Body of pancreas (tissue), 4 donors: ENCODE measurements around the gene PLOD1. TPM values are rescaled to one million over a fixed set of nuclear protein-coding genes. Genes with fewer than 3 reads are reported as not detected.

Experiments used
- ATAC-seq: fragments of 150-250 bp; one replicate; pipeline ENCODE4 v1.9.1; 2016
- DNase-seq, 4 donors: peaks; one replicate each; pipeline ENCODE4 v3.0.0-alpha.2; 2019
- H3K27ac ChIP-seq, 4 donors: fragments of 200-600 bp; sonication (generic); 1 replicate in 3 of 4; 2 replicates in 1 of 4; pipeline versions ENCODE4 v1.5.1 to v1.6.1; 2016 to 2019; ENCODE audit warnings: mild to moderate bottlenecking in 1 of 4, mixed read lengths in 1 of 4, moderate library complexity in 1 of 4
- H3K27me3 ChIP-seq, 2 donors: fragments of 200-600 bp; sonication (generic); one replicate each; pipeline ENCODE4 v1.6.0; 2016; ENCODE audit warnings: mild to moderate bottlenecking in 1 of 2
- H3K36me3 ChIP-seq, 2 donors: fragments of 200-600 bp; sonication (generic); replicated peaks in 1 of 2; 2 replicates each; pipeline ENCODE4 v1.5.1; 2016; ENCODE audit warnings: low read depth in 2 of 2; ENCODE audit not compliant: insufficient read depth in 1 of 2
- H3K4me1 ChIP-seq: fragments of 200-600 bp; sonication (generic); one replicate; pipeline ENCODE4 v1.6.0; 2016
- H3K4me3 ChIP-seq, 2 donors: fragments of 200-600 bp; sonication (generic); 1 replicate in 1 of 2; 2 replicates in 1 of 2; pipeline ENCODE4 v1.5.1; 2016 to 2019
- H3K9me3 ChIP-seq, 3 donors: fragments of 200-600 bp; sonication (generic); 1 replicate in 2 of 3; 2 replicates in 1 of 3; pipeline ENCODE4 v1.5.1; 2016
- CTCF ChIP-seq, 7 experiments: fragments of 450-650 bp in 4 of 7; fragments of 200-600 bp in 3 of 7; sonication (generic) in 3 of 7; IDR thresholded peaks; one replicate each; pipeline ENCODE4 v1.5.1; 2016 to 2019; ENCODE audit warnings: antibody characterized with exemption in 7 of 7
- POLR2A ChIP-seq, 3 donors: fragments of 450-650 bp; IDR thresholded peaks; one replicate each; pipeline ENCODE4 v1.6.1; 2016; ENCODE audit warnings: antibody characterized with exemption in 3 of 3, mild to moderate bottlenecking in 2 of 3
- WGBS, 2 donors: methylation state at CpG; one replicate each; pipeline ENCODE4 v1.1.5; 2017; 5-methylcytosine and 5-hydroxymethylcytosine counted together
- intact Hi-C: fragments of 100-400 bp; cut with DNase I; formaldehyde crosslinking; loops from one replicate; pipeline ENCODE4 v1.15.1; 2023
- total RNA-seq, 2 donors: library from RNA; depleted of rRNA; stranded (reverse); fragments of >200 nt; gene quantifications; one replicate each; pipeline ENCODE4 v1.1.0, GENCODE V29; 2016

The PLOD1 gene
- total RNA-seq, 2 donors from 2014 or later: 30.9 to 39.6 TPM

GRCh38 chr1:11960715-11961114 is 26.2 kb downstream of the PLOD1 start:
- no peaks in the 10 kb centered on the region for H3K9me3 ChIP-seq
- ATAC-seq (no peak), DNase-seq (peak in 1 of 4 donors; percentile 38)
- peak overlapping the region in 1 of 4 donors; percentile 65 for H3K27ac ChIP-seq
- TF ChIP-seq CTCF (IDR thresholded peaks at IDR 0.05): no peak
- no peak for TF ChIP-seq POLR2A (IDR thresholded peaks at IDR 0.05)
- intact Hi-C loops: loop anchor here (10.0 kb wide), 1 partner anchor 126 kb away; no protein-coding TSS in a partner anchor
- H3K4me3 ChIP-seq: no peak overlapping the region
- 78 to 96% methylated on average over 6 of the region's 6 CpGs for WGBS, 2 donors
- no peaks in the 10 kb centered on the region for H3K4me1 ChIP-seq
- peaks cover 6 to 7% of the 10 kb centered on the region in 2 donors for H3K36me3 ChIP-seq
- H3K27me3 ChIP-seq: no peaks in the 10 kb centered on the region

- Histone ChIP-seq H3K27ac (peak overlapping the region in 1 of 4 donors; percentile 65), H3K9me3 (no peaks in the 10 kb centered on the region), H3K4me3 (no peak overlapping the region), H3K36me3 (peaks cover 6 to 11% of the 10 kb centered on the region in 2 donors), H3K27me3 (no peaks in the 10 kb centered on the region), H3K4me1 (no peaks in the 10 kb centered on the region)
- WGBS, 2 donors: 57 to 60% methylated on average over 4 of the region's 4 CpGs
- TF ChIP-seq CTCF (IDR thresholded peaks at IDR 0.05) (no peak), POLR2A (IDR thresholded peaks at IDR 0.05) (no peak)
- ATAC-seq: no peak
- intact Hi-C loops: loop anchor here (10.0 kb wide), 1 partner anchor 126 kb away; no protein-coding TSS in a partner anchor
- no peak for DNase-seq
Observed at GRCh38 chr1:11961230-11961629, 26.7 kb downstream of the PLOD1 start.

GRCh38 chr1:11963622-11964021 is 29.1 kb downstream of the PLOD1 start:
- Histone ChIP-seq H3K4me3 (no peak overlapping the region), H3K27ac (no peak overlapping the region), H3K4me1 (peaks cover 10% of the 10 kb centered on the region), H3K36me3 (peaks cover 1 to 9% of the 10 kb centered on the region in 2 donors), H3K9me3 (no peaks in the 10 kb centered on the region), H3K27me3 (no peaks in the 10 kb centered on the region)
- TF ChIP-seq CTCF (IDR thresholded peaks at IDR 0.05): no peak
- no peak for ATAC-seq
- no peak for DNase-seq
- 81 to 83% methylated on average over 3 of the region's 3 CpGs for WGBS, 2 donors
- intact Hi-C loops: loop anchor here (10.0 kb wide), 1 partner anchor 129 kb away; no protein-coding TSS in a partner anchor

GRCh38 chr1:11964656-11965055 is 30.1 kb downstream of the PLOD1 start:
- ATAC-seq: no peak
- H3K4me3 ChIP-seq: no peak overlapping the region
- no peak for TF ChIP-seq POLR2A (IDR thresholded peaks at IDR 0.05)
- TF ChIP-seq CTCF (IDR thresholded peaks at IDR 0.05): no peak
- H3K27me3 ChIP-seq: no peaks in the 10 kb centered on the region
- H3K27ac ChIP-seq: no peak overlapping the region
- H3K36me3 ChIP-seq: peaks cover 0 to 9% of the 10 kb centered on the region in 2 donors
- peaks cover 10% of the 10 kb centered on the region for H3K4me1 ChIP-seq
- H3K9me3 ChIP-seq: no peaks in the 10 kb centered on the region
- WGBS, 2 donors: 90 to 92% methylated on average over 8 to 12 of the region's 12 CpGs
- no peak for DNase-seq
- intact Hi-C loops: loop anchor here (10.0 kb wide), 1 partner anchor 130 kb away; no protein-coding TSS in a partner anchor

- ATAC-seq (peak; percentile 89), DNase-seq (peak; percentile 63 to 85 (median 77))
- H3K36me3 ChIP-seq: peaks cover 0 to 7% of the 10 kb centered on the region in 2 donors
- no peak for TF ChIP-seq POLR2A (IDR thresholded peaks at IDR 0.05)
- peak; percentile 36 to 95 (median 84) for TF ChIP-seq CTCF (IDR thresholded peaks at IDR 0.05)
- H3K9me3 ChIP-seq: no peaks in the 10 kb centered on the region
- H3K4me1 ChIP-seq: peaks cover 10% of the 10 kb centered on the region
- 12 to 38% methylated on average over 4 to 6 of the region's 6 CpGs for WGBS, 2 donors
- H3K27me3 ChIP-seq: no peaks in the 10 kb centered on the region
- no peak overlapping the region for H3K4me3 ChIP-seq
- peak overlapping the region in 2 of 4 donors; percentile 14 to 64 for H3K27ac ChIP-seq
- intact Hi-C loops: loop anchor here (10.0 kb wide), 1 partner anchor 132 kb away; no protein-coding TSS in a partner anchor
Observed at GRCh38 chr1:11967028-11967547, 32.6 kb downstream of the PLOD1 start.
